Adipocyte (in vitro differentiated cells): ENCODE results near the gene EZH2.

ENCODE experiments used
- DNase-seq: peaks from one replicate; pipeline ENCODE4 v3.0.0-alpha.2; 2015; ENCODE audit warnings: low read depth
- H3K27me3 ChIP-seq: replicated peaks from 2 replicates; pipeline ENCODE4 v1.7.0; 2013; ENCODE audit warnings: mild to moderate bottlenecking, low read length, moderate library complexity; ENCODE audit not compliant: control insufficient read depth, insufficient read depth
- H3K36me3 ChIP-seq: 2 replicates; pipeline ENCODE4 v1.7.0; 2013; ENCODE audit warnings: low read length, mild to moderate bottlenecking, moderate library complexity; ENCODE audit not compliant: control insufficient read depth, insufficient read depth, severe bottlenecking
- H3K4me1 ChIP-seq: 2 replicates; pipeline ENCODE4 v1.7.0; 2013; ENCODE audit warnings: mild to moderate bottlenecking, low read length, moderate library complexity; ENCODE audit not compliant: control insufficient read depth, insufficient read depth
- H3K4me3 ChIP-seq: 2 replicates; pipeline ENCODE4 v1.7.0; 2013; ENCODE audit warnings: mild to moderate bottlenecking, low read length, moderate library complexity
- H3K9ac ChIP-seq: 2 replicates; pipeline ENCODE4 v1.7.0; 2013; ENCODE audit warnings: mild to moderate bottlenecking, low read length, moderate library complexity
- H3K9me3 ChIP-seq: 2 replicates; pipeline ENCODE4 v1.7.0; 2013; ENCODE audit warnings: mild to moderate bottlenecking, low read length, moderate library complexity; ENCODE audit not compliant: control insufficient read depth

The EZH2 gene

GRCh38 chr7:148804343-148805235 is 79.5 kb downstream of the EZH2 start:
- H3K27me3 ChIP-seq, result no peaks in the 10 kb centered on the region
- H3K4me1 ChIP-seq, result no peaks in the 10 kb centered on the region
- H3K36me3 ChIP-seq, result peaks cover 36% of the 10 kb centered on the region
- H3K9ac ChIP-seq, result no peak overlapping the region
- H3K9me3 ChIP-seq, result no peaks in the 10 kb centered on the region
- DNase-seq, result no peak
- H3K4me3 ChIP-seq, result no peak overlapping the region

GRCh38 chr7:148803094-148803493 is 81.0 kb downstream of the EZH2 start:
- no peak for DNase-seq
- peaks cover 51% of the 10 kb centered on the region for H3K36me3 ChIP-seq

GRCh38 chr7:148802101-148802493 is 82.0 kb downstream of the EZH2 start:
- Histone ChIP-seq H3K27me3 (no peaks in the 10 kb centered on the region), H3K4me3 (no peak overlapping the region), H3K9ac (no peak overlapping the region), H3K9me3 (no peaks in the 10 kb centered on the region), H3K4me1 (no peaks in the 10 kb centered on the region), H3K36me3 (peaks cover 61% of the 10 kb centered on the region)
- no peak for DNase-seq

More at GRCh38 chr7:148803094-148803493, 81.0 kb downstream of the EZH2 start:
- Histone ChIP-seq H3K4me3 (no peak overlapping the region), H3K27me3 (no peaks in the 10 kb centered on the region), H3K9ac (no peak overlapping the region), H3K4me1 (no peaks in the 10 kb centered on the region), H3K9me3 (no peaks in the 10 kb centered on the region)

- Histone ChIP-seq H3K36me3 (peaks cover 69% of the 10 kb centered on the region), H3K27me3 (no peaks in the 10 kb centered on the region), H3K9ac (no peak overlapping the region), H3K9me3 (no peaks in the 10 kb centered on the region), H3K4me1 (no peaks in the 10 kb centered on the region), H3K4me3 (no peak overlapping the region)
- no peak for DNase-seq
Observed at GRCh38 chr7:148800677-148801076, 83.4 kb downstream of the EZH2 start.

- no peak overlapping the region for H3K9ac ChIP-seq
- no peak for DNase-seq
- no peaks in the 10 kb centered on the region for H3K4me1 ChIP-seq
- H3K4me3 ChIP-seq, result no peak overlapping the region
- no peaks in the 10 kb centered on the region for H3K9me3 ChIP-seq
- no peaks in the 10 kb centered on the region for H3K27me3 ChIP-seq
- peaks cover 73% of the 10 kb centered on the region for H3K36me3 ChIP-seq
Observed at GRCh38 chr7:148799893-148800555, 84.1 kb downstream of the EZH2 start.

- Histone ChIP-seq H3K36me3 (peaks cover 95% of the 10 kb centered on the region), H3K4me3 (no peak overlapping the region)
Observed at GRCh38 chr7:148796841-148797240, 87.2 kb downstream of the EZH2 start.

GRCh38 chr7:148794476-148794875 is 89.6 kb downstream of the EZH2 start:
- Histone ChIP-seq H3K36me3 (peaks cover 95% of the 10 kb centered on the region), H3K9me3 (no peaks in the 10 kb centered on the region), H3K4me1 (no peaks in the 10 kb centered on the region), H3K9ac (no peak overlapping the region), H3K4me3 (no peak overlapping the region), H3K27me3 (no peaks in the 10 kb centered on the region)
- DNase-seq, result no peak

More at GRCh38 chr7:148796841-148797240, 87.2 kb downstream of the EZH2 start:
- DNase-seq, result no peak
- H3K27me3 ChIP-seq, result no peaks in the 10 kb centered on the region
- no peaks in the 10 kb centered on the region for H3K9me3 ChIP-seq
- no peak overlapping the region for H3K9ac ChIP-seq
- H3K4me1 ChIP-seq, result no peaks in the 10 kb centered on the region

- Histone ChIP-seq H3K4me1 (no peaks in the 10 kb centered on the region), H3K36me3 (peaks cover 95% of the 10 kb centered on the region), H3K27me3 (no peaks in the 10 kb centered on the region), H3K9me3 (no peaks in the 10 kb centered on the region), H3K4me3 (no peak overlapping the region), H3K9ac (no peak overlapping the region)
- peak; percentile 13 for DNase-seq
Observed at GRCh38 chr7:148793590-148793989, 90.5 kb downstream of the EZH2 start.

GRCh38 chr7:148791546-148791945 is 92.5 kb downstream of the EZH2 start:
- no peak overlapping the region for H3K4me3 ChIP-seq
- H3K4me1 ChIP-seq, result no peaks in the 10 kb centered on the region
- no peaks in the 10 kb centered on the region for H3K27me3 ChIP-seq
- H3K36me3 ChIP-seq, result peaks cover 94% of the 10 kb centered on the region
- H3K9me3 ChIP-seq, result no peaks in the 10 kb centered on the region
- DNase-seq, result no peak
- H3K9ac ChIP-seq, result no peak overlapping the region

GRCh38 chr7:148790850-148791249 is 93.2 kb downstream of the EZH2 start:
- no peaks in the 10 kb centered on the region for H3K4me1 ChIP-seq
- H3K27me3 ChIP-seq, result no peaks in the 10 kb centered on the region
- H3K9ac ChIP-seq, result no peak overlapping the region
- no peak for DNase-seq
- no peak overlapping the region for H3K4me3 ChIP-seq
- H3K36me3 ChIP-seq, result peaks cover 95% of the 10 kb centered on the region
- no peaks in the 10 kb centered on the region for H3K9me3 ChIP-seq

- Histone ChIP-seq H3K36me3 (peaks cover 95% of the 10 kb centered on the region), H3K27me3 (no peaks in the 10 kb centered on the region), H3K9me3 (no peaks in the 10 kb centered on the region), H3K9ac (no peak overlapping the region), H3K4me3 (no peak overlapping the region), H3K4me1 (no peaks in the 10 kb centered on the region)
- no peak for DNase-seq
Observed at GRCh38 chr7:148790131-148790726, 93.9 kb downstream of the EZH2 start.
